ENCODE results near the gene BEST2.

The BEST2 gene

DNA sequence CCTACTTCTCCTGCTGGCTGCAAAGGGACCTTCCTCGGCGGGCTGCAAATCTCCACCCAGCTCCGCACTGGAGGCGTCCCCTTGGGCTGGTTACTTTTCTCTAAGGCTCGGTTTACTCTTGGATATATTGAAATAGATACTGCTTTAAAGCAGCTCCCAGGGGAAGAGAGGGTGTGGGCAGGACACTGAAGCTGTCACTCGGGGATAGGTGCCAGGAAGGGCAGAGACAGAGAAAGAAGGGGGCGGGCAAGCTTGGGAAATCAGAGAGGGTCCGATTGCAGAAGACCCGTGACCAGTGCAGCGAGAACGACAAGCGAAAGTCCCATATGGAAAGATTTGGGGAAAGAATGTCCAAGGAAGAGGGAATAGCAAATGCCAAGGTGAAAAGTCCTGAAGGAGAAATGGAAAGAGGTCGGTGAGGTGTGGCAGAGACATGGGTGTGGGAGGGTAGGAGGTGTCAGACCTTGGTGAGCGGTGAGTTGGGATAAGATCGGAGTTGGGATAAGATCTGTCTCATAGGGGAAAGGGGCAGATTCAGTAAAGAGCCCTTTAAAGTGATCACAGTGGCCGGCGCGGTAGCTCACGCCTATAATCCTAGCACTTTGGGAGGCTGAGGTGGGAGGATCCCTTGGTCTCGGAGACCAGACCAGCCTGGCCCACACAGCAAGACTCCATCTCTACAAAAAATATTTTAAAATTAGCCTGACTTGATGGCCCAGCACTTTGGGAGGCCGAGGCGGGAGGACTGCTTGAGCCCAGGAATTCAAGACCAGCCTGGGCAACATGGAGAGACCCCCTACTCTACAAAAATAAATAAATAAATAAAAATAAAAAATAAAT is 50.9 kb downstream of the BEST2 start:
- DNase-seq = no peak

DNA sequence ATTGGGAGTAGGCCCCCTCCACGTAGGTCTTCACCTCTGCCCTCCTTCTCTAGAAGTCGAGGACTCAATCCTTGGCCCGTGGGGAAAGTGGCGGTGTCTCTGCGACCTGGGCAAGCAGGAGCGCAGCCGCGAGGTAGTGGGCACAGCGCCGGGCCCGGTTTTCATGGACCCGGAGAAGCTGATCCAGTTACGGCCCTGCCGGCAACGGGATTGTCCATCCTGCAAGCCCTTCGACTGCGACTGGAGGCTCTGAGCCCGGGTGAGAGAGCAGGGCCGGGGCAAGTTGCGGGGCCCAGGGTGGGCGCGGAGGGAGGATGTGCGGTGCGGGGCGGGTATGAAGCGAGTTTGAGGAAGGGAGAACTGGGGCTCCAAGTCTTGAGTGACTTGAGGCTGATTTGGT is 52.5 kb downstream of the BEST2 start:
- no peak for DNase-seq

DNA sequence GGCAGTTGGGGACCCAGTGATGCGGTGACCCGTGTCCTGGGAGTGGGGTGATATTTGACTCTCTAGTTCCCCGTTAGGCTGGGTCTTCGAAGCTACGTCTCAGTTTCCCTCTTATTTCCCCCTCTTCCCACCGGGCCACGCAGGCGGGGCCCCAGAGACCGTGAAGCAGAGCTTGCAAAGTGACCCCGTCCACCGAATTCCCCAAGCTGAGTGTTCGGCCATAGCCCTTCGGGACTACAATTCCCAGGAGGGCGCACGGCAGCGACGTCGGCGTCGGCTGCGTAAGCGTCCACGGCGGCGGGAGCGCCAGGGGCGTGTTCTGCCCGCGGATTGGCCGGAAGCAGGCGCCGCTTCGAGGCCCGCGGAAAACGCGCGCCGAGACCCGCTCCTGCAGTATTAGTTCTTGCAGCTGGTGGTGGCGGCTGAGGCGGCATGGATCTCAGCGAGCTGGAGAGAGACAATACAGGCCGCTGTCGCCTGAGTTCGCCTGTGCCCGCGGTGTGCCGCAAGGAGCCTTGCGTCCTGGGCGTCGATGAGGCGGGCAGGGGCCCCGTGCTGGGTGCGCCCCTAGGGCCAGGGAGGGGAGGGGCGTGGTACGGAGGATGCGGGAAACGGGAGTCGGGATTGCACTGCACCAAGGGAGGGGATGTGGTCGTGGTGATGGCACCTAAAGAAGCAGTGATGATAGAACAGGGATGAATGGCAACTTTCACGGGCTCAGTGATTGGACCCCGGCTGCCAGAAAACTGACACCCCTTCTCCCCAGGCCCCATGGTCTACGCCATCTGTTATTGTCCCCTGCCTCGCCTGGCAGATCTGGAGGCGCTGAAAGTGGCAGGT is 54.9 kb downstream of the BEST2 start, which contains the start of gene RNASEH2A:
TSS of gene RNASEH2A (plus strand) at position 343 of the 840 bp plus-strand sequence. CDS start at position 433, 90 bp downstream.
- DNase-seq = peak; percentile 74

All from activated T-cell treated with anti-CD3 and anti-CD28 coated beads for 4 hours (primary cell).